ENCODE measurements around the gene KCNJ16.

Gene KCNJ16

DNA sequence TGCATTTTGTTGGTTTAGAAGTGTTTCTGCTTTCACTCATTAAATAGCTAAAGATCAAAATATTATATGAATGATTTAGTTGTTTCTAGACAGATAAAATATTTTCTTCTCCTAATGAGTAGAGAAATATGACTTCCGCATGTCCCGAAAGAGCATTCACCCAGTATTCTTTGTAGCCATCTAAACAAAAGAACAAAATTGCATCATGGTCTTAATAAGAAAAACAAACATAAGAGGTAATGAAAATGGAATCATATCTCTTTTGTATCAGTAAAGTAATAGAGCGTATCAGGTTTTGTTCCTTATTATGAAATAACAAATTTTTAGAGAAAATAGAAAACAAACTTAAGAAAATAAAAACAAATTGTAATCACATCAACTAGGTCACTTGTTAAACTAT lies 78.2 kb downstream of the KCNJ16 start:
- TF ChIP-seq, protein P1, sequence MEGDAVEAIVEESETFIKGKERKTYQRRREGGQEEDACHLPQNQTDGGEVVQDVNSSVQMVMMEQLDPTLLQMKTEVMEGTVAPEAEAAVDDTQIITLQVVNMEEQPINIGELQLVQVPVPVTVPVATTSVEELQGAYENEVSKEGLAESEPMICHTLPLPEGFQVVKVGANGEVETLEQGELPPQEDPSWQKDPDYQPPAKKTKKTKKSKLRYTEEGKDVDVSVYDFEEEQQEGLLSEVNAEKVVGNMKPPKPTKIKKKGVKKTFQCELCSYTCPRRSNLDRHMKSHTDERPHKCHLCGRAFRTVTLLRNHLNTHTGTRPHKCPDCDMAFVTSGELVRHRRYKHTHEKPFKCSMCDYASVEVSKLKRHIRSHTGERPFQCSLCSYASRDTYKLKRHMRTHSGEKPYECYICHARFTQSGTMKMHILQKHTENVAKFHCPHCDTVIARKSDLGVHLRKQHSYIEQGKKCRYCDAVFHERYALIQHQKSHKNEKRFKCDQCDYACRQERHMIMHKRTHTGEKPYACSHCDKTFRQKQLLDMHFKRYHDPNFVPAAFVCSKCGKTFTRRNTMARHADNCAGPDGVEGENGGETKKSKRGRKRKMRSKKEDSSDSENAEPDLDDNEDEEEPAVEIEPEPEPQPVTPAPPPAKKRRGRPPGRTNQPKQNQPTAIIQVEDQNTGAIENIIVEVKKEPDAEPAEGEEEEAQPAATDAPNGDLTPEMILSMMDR (IDR thresholded peaks at IDR 0.05) = no peak
- Histone ChIP-seq H3K4me3 (no peak overlapping the region), H3K27ac (no peak overlapping the region)
- DNase-seq (ENCODE audit: low spot score) = no peak

DNA sequence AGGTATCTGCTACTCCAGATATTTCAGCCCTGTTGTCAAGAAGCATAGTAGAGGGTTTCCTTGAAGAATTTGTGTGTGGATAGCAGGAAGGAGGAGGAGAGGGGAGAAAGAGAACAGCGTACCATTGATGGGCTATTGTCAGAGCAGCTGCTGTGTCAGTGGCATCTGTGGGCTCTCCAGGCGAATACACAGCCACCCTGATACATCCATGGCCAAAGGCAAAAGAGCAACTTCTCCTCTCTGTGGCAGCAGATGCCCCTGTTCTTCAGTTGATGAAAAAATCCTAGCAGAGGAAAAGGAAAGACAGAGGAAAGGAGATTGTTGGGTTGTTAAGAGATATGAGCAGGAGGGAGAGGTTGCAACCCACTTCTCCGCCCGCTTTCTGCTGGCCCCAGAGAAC lies 82.1 kb downstream of the KCNJ16 start:
- no peak overlapping the region for H3K4me3 ChIP-seq
- TF ChIP-seq, protein P1 (IDR thresholded peaks at IDR 0.05) = no peak
- no peak overlapping the region for H3K27ac ChIP-seq
- no peak for DNase-seq (ENCODE audit: low spot score)

DNA sequence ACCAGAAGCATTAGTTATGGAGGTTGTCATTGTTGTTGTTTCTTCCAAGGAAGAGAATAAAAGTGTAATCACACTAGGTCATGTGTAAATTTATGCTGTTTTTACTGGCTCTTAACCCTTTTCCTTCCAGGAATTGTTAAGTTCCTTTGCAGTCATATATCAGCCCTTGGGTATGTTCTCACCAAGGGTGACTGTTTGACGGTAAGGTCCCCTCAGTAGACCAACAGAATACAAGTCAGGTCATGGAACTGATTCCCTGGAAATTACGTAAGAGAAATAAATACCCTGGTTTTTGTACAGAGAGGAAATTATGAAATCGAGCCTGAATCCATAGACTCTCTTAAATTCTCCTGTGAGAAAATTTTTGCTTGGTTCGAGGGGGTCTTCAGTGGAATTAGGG lies 83.2 kb downstream of the KCNJ16 start:
- no peak for DNase-seq (ENCODE audit: low spot score)

DNA sequence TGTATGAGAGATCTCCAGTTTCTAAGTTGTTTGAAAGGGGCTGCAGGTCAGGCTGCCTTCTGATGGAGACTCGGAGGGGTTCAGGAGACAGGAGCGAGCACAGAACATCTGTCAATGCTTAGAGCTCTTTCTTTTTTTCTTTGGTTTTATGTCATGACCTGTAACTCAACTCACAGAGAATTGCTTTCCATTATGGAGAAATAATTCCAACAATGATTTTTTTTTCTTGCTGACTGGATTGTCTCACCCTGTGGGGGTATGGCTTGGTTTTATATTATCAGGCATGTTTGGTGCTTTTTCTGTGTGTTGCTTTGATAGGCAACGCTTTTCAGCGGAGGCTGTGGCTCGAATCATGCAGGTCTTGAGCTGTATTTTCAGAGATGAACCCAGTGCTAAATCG lies 83.6 kb downstream of the KCNJ16 start:
- TF ChIP-seq, protein P1 (IDR thresholded peaks at IDR 0.05) = no peak
- H3K4me3 ChIP-seq = no peak overlapping the region
- no peak overlapping the region for H3K27ac ChIP-seq
- no peak for DNase-seq (ENCODE audit: low spot score)

More for the DNA sequence above, 83.2 kb downstream of the KCNJ16 start:
- TF ChIP-seq, protein P1 (IDR thresholded peaks at IDR 0.05) = no peak
- no peak overlapping the region for H3K27ac ChIP-seq
- H3K4me3 ChIP-seq = no peak overlapping the region

DNA sequence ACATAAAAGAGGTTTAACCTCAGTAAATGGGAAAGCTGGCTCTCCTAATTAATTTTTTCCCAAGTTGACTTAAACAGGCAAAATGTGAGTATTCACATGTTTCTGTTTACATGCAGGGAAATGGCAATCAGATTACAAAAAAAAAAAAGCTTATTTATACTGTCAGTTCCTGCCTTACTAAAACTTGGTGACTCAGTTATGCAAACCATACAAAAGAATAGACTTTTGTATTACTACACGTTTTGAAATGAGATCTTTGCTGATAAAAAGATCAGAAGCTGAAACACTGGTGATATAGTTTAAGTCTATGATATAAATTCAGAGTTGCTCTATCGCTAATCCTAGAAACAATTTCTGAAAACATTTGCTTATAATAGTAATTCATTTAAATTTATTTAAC lies 85.0 kb downstream of the KCNJ16 start:
- Histone ChIP-seq H3K27ac (no peak overlapping the region), H3K4me3 (no peak overlapping the region)
- no peak for DNase-seq (ENCODE audit: low spot score)
- TF ChIP-seq, protein P1 (IDR thresholded peaks at IDR 0.05) = no peak

DNA sequence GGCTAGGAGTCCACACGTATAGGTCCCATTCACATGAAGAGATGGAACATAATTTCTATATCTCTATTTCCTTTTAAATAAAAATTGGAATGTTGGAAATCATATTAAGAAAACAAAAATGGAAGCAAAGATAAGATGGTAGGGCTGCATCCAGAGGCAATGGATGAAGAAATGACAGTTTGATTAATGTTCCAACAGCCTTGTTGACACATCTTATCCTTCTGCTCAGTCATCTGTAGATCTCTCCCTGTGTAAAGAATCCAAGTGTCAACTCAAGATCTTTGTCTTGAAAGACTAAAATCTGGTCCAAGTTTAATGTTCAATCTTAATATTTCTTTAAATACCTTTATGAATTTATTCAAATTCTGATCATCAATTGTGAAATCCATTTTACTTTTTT lies 86.5 kb downstream of the KCNJ16 start:
- TF ChIP-seq, protein P1 (IDR thresholded peaks at IDR 0.05) = no peak
- Histone ChIP-seq H3K27ac (no peak overlapping the region), H3K4me3 (no peak overlapping the region)
- DNase-seq (ENCODE audit: low spot score) = no peak

DNA sequence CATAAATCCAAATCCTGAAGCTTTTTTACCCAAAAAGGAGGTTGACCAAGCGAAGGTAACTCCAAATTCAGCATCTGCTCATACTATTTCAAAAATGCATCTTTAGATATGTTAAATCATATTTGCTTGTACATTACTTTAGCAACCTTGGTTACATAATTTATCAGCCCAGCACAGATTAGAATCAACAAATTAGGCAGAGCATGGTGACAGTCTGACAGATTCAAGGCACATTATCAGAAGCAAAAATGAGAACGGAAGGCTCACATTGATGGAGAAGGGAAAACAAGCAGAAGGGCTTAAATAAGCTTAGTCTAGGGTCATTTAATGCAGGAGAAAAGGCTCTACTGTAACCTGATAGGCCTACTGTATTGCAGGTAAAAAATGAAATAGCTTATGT lies 90.4 kb downstream of the KCNJ16 start:
- Histone ChIP-seq H3K4me3 (no peak overlapping the region), H3K27ac (no peak overlapping the region)
- TF ChIP-seq, protein P1 (IDR thresholded peaks at IDR 0.05) = no peak
- DNase-seq (ENCODE audit: low spot score) = no peak

Measured in coronary artery (tissue), 2 donors.